Muscle of back (tissue), 13 donors: ENCODE results near the gene IBSP. TPM values are rescaled to one million over a fixed set of nuclear protein-coding genes. Genes with fewer than 3 reads are reported as not detected.
A peak's percentile ranks its signal among the peaks of the same experiment; 100 is the strongest.

ENCODE experiments used
- DNase-seq, 3 donors: peaks; one replicate each; pipeline versions ENCODE4 v3.0.0 to v3.0.0-alpha.2; 2013
- long read RNA-seq, 9 donors: transcript quantifications; one replicate each; lab custom pipeline, GENCODE V29; 2026
- polyA plus RNA-seq, 10 donors: library from polyadenylated mRNA; unstranded; fragments of 120-200 nt; gene quantifications; one replicate each; pipeline ENCODE4 v1.2.1, GENCODE V29; 2013; ENCODE audit not compliant: insufficient read length in 10 of 10

IBSP gene
- under 1 TPM in 3 of 10 donors, not detected in 7; 0.08 to 0.39 (median 0.36) TPM for polyA plus RNA-seq
- long read RNA-seq, donor 1: 0 reads
- long read RNA-seq, donor 2: 0 reads
- long read RNA-seq, donor 3: 0 reads
- long read RNA-seq, donor 4: 0 reads
- long read RNA-seq, donor 5: 0 reads
- long read RNA-seq, donor 6: 0 reads
- long read RNA-seq, donor 7: 0 reads
- long read RNA-seq, donor 8: 0 reads
- long read RNA-seq, donor 9: 0 reads

- DNase-seq: no peak
Observed at GRCh38 chr4:87799301-87800113, at the start of gene IBSP. Gene IBSP (plus strand): TSS chr4:87799554. CDS start chr4:87802362, 2,808 bp downstream.

- no peak for DNase-seq
Observed at GRCh38 chr4:87749883-87750282, 49.5 kb upstream of the IBSP start.

GRCh38 chr4:87758270-87758669 lies 41.1 kb upstream of the IBSP start:
- DNase-seq: no peak

GRCh38 chr4:87762311-87762710 lies 37.0 kb upstream of the IBSP start:
- no peak for DNase-seq

- DNase-seq: no peak
Observed at GRCh38 chr4:87781569-87781968, 17.8 kb upstream of the IBSP start.

GRCh38 chr4:87783781-87784180 lies 15.6 kb upstream of the IBSP start:
- no peak for DNase-seq

- DNase-seq: no peak
Observed at GRCh38 chr4:87785731-87786509, 13.4 kb upstream of the IBSP start.

GRCh38 chr4:87802858-87803257 lies 3.5 kb downstream of the IBSP start:
- DNase-seq: no peak

GRCh38 chr4:87803421-87803820 lies 4.1 kb downstream of the IBSP start:
- DNase-seq: no peak

- DNase-seq: no peak
Observed at GRCh38 chr4:87804871-87805270, 5.5 kb downstream of the IBSP start.

- DNase-seq: no peak
Observed at GRCh38 chr4:87805971-87806370, 6.6 kb downstream of the IBSP start.

GRCh38 chr4:87806520-87806919 lies 7.2 kb downstream of the IBSP start:
- peak in 1 of 3 donors; percentile 26 for DNase-seq

- DNase-seq: peak in 1 of 3 donors; percentile 1
Observed at GRCh38 chr4:87807402-87807801, 8.0 kb downstream of the IBSP start.

- no peak for DNase-seq
Observed at GRCh38 chr4:87811977-87812376, 12.6 kb downstream of the IBSP start.

GRCh38 chr4:87819281-87819919 lies 20.0 kb downstream of the IBSP start:
- DNase-seq: peak in 1 of 3 donors; percentile 87

- DNase-seq: no peak
Observed at GRCh38 chr4:87823200-87823599, 23.8 kb downstream of the IBSP start.

GRCh38 chr4:87823724-87824123 lies 24.4 kb downstream of the IBSP start:
- no peak for DNase-seq

- DNase-seq: no peak
Observed at GRCh38 chr4:87824352-87824751, 25.0 kb downstream of the IBSP start.

- no peak for DNase-seq
Observed at GRCh38 chr4:87832669-87833068, 33.3 kb downstream of the IBSP start, which contains the start of gene MEPE. Gene MEPE (plus strand): TSS chr4:87832969. CDS start chr4:87834715, 1,746 bp downstream.

- no peak for DNase-seq
Observed at GRCh38 chr4:87834401-87834800, 35.0 kb downstream of the IBSP start.

GRCh38 chr4:87835197-87835596 lies 35.8 kb downstream of the IBSP start:
- no peak for DNase-seq

- DNase-seq: no peak
Observed at GRCh38 chr4:87835743-87836142, 36.4 kb downstream of the IBSP start.
